ENCODE measurements around the gene DHX29.

Gene DHX29

GRCh38 chr5:55231029-55231918 lies 76.2 kb downstream of the DHX29 start:
- no peak for ATAC-seq

- no peak for ATAC-seq
Observed at GRCh38 chr5:55230086-55230629, 77.3 kb downstream of the DHX29 start.

GRCh38 chr5:55227664-55228430 lies 79.6 kb downstream of the DHX29 start:
- no peak for ATAC-seq

GRCh38 chr5:55226934-55227663 lies 80.4 kb downstream of the DHX29 start, which contains the start of gene MCIDAS:
Gene MCIDAS (minus strand): TSS chr5:55227315. CDS start chr5:55227138, 177 bp downstream.
- ATAC-seq = peak; percentile 44 to 59

DNA sequence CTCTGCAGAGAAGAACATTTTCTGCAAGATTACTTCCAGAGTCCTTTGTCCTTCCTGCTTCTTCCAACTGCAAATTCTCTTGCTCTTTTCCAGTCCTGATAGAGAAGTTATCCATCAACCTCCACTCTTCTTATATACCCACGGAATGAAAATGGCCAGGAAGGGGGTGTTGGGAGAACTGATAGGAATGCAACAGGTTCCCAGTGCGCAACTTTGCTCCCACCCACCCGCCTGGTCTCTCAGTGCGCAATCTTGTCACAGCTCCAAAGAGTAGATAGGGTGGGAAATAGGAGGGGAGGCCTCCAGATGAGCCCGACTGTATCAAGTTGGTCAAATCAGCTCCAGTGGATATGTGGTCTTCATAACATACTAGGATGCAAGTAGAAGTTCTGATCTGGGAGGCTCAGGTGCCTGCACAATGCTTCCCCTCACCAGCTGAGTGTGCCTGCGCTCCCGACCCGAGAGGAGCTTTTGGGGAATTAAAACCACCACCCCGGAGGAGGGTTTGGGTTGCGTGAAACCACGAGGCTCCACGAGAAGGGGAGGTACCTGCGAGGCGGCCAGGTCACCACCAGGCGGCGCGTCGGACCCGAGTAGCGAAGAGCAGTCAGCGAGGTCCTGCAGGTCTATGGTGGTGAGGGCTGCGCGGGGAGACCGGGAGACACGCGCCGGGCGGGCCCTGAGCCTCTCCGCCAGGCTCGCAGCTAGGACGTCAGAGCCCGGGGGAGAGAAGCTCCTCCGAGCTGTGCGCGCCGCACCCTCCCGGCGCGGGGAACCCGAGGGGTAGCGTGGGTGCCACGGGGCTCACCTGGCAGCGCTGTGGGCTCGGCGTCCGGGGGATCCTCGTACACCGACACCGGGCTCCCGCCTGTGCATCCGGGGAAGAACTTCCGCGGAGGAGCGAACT lies 81.2 kb downstream of the DHX29 start:
- peak; percentile 41 to 66 for ATAC-seq

- no peak for ATAC-seq
Observed at GRCh38 chr5:55225346-55225745, 82.1 kb downstream of the DHX29 start.

- no peak for ATAC-seq
Observed at GRCh38 chr5:55223812-55224240, 83.7 kb downstream of the DHX29 start.

DNA sequence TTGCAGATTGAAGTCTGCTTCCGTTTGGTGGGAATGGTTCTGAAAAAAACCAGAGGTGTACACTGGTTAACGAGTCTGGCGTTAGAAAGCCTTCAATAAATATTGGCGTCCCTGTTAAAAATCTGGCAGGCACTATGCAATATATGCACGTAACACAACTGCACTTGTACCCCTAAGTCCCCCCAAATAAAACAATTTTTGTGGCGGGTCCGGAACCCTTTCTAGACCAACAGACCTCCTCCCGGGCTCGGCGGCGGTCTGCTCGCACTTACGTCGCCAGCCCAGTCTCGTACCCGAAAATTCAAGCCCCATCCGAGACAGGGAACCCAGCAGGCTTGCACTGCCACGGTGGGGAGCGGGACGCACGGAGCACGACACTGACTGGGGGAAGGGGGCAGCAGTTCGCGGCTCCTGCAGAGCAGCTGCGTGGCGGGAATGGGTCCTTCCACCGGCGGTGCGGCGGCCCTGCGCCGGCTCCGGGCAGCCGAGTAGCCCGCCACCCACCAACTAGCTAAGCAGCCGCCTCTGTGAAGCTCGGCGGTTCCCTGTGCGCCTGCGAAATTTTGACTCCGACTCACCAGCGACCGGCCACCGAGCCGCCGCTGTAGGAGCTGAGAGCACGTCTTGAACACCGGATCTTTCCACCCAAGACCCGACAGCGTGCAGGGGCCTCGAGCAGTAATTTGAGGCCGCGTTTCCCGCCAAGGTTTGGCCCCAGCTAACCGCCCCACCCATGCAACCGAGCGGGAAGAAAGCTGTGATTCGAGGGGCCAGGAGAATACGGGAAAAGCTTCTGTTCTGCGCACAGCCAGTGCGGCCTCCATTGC lies 84.3 kb downstream of the DHX29 start:
- ATAC-seq = no peak

DNA sequence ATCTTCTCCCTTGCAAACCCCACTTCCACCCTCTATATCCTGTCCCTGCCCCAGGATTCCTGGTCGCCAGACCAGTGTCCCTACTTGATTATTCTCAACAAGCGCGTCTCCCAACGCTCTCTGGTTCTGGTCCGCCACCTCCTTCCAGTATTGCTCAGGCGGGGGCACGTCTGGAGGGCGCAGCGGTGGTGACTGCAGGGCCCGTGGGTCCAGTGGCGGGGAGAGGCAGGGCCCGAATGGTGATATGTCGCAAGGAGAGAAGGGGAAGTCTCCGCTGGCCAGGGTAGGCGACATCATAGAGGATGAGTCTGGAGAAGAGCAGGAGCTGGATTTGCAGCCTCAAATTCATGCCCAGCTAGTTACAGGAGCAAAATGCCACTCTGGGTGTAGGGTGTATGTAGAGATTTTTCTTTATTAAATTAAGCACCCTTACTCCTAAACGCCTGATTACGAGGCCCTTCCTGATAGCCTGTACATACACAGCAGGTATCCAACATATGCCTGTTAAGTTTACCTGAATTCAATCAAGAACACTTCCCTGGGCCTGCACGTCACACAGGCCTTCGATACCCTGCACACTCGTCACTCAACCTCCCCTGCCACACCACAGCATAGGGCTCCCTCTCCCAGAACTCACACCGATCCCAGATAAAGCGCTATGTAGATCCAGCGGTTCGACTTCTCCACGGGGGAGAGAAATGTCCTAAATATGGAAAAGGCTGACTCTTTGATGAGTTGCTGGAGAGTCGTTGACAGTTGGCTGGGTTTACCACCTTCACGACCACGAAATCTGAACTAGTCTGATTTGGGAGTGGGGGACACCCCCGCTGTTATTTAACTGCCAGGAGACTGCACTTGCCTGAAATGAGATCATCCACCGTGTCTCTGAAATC lies 85.2 kb downstream of the DHX29 start:
- no peak for ATAC-seq

- peak in 1 of 2 donors; percentile 7 for ATAC-seq
Observed at GRCh38 chr5:55220433-55221185, 86.9 kb downstream of the DHX29 start.

DNA sequence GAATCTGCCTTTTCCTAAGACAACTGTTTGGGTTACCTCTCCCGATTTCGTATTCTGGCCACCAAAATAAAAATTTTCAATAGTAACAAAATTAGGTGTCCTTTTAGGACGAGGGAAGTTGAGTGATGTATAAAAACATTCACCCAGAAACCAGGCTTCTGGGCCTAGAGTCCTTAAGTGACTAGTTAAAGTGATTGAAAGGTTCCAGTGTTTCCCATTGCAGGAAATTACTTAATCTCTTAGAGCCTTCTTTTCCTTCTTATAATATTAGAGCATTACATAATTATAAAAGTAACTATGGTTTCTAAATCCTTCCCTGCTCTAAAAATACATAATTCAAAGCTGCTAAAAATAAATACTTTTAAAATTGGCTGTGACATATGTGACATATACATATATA lies 87.7 kb downstream of the DHX29 start:
- ATAC-seq = no peak

- ATAC-seq = no peak
Observed at GRCh38 chr5:55218967-55219366, 88.5 kb downstream of the DHX29 start.

DNA sequence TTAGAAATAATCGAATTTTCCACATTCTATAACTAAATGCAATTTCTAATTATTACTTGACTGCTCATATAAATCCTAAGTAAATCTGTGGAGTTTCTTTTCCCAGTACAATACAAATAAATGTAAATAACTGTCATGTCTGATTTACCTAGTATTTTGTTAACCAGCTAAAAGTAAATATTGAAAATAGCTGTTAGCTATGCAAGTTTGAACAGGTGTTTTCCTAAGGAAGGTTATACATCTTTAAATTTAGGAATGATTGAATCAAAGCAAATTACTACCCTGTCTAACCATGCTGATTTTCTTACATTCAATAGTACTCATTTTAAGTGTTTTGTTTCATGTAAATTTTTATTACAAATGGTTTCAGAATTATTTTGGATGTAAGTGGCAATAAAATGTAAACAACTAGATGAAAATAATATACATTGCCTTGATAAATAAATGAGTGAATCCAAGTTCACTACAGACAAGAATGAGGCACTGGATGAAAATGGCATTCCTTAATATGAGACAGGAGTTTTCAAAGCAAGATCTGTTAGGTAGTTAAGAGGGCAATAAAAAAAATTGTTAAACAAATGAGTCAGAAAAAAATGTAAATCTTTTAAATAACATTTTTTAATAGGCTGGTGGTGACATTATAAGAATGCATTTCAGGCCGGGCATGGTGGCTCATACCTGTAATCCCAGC lies 96.2 kb downstream of the DHX29 start:
- no peak for ATAC-seq
